Ectodermal cell (in vitro differentiated cells): ENCODE results near the gene ARID1A.

ENCODE experiments used
- H3K27ac ChIP-seq: 2 replicates; pipeline ENCODE4 v1.7.0; 2013; ENCODE audit warnings: mild to moderate bottlenecking, low read depth, low read length; ENCODE audit not compliant: insufficient read depth, poor library complexity, severe bottlenecking
- H3K27me3 ChIP-seq: 2 replicates; pipeline ENCODE4 v1.7.0; 2013; ENCODE audit warnings: mild to moderate bottlenecking, low read length; ENCODE audit not compliant: insufficient read depth, control insufficient read depth, poor library complexity, severe bottlenecking
- H3K36me3 ChIP-seq: one replicate; pipeline ENCODE4 v1.7.0; 2013; ENCODE audit warnings: low read length; ENCODE audit not compliant: control insufficient read depth, insufficient read depth
- H3K4me1 ChIP-seq: one replicate; pipeline ENCODE4 v1.7.0; 2013; ENCODE audit warnings: low read length; ENCODE audit not compliant: control insufficient read depth, insufficient read depth
- H3K4me3 ChIP-seq: 2 replicates; pipeline ENCODE4 v1.7.0; 2013; ENCODE audit warnings: low read depth, low read length, control low read depth; ENCODE audit not compliant: insufficient read depth
- H3K9me3 ChIP-seq: 2 replicates; pipeline ENCODE4 v1.7.0; 2013; ENCODE audit warnings: mild to moderate bottlenecking, low read length, moderate library complexity; ENCODE audit not compliant: control insufficient read depth
- WGBS, 2 experiments: methylation state at CpG; one replicate each; pipeline ENCODE4 v1.1.7; 2013; ENCODE audit warnings: missing lambda C conversion rate in 2 of 2; 5-methylcytosine and 5-hydroxymethylcytosine counted together

Gene ARID1A

DNA sequence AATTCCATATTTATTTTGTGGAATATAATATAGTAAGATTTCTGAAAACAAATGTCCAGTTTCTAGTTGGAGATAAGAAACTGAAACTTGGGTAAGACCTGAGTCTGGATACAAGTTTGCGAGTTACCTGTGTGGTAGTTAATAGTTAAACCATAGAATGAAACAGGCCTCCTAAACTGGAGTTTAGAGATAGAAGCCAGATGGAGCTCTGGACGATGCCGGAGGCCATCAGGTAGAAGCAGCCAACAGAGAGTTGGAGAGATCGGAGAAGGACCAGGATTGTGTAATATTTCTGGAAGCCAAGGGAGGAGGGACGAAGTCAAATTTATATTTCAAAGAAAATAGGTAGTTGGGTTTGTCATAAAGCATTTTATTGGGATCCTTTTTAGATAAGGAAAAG lies 45.1 kb downstream of the ARID1A start:
- H3K27me3 ChIP-seq, result no peaks in the 10 kb centered on the region
- no peak overlapping the region for H3K27ac ChIP-seq
- 96 to 97% methylated on average over 5 of the region's 5 CpGs for WGBS, 2 experiments
- no peaks in the 10 kb centered on the region for H3K9me3 ChIP-seq
- H3K4me3 ChIP-seq, result no peak overlapping the region
- H3K36me3 ChIP-seq, result peaks cover 74% of the 10 kb centered on the region
- H3K4me1 ChIP-seq, result no peaks in the 10 kb centered on the region

GRCh38 chr1:26743426-26744059 lies 47.7 kb downstream of the ARID1A start:
- Histone ChIP-seq H3K36me3 (peaks cover 82% of the 10 kb centered on the region), H3K9me3 (no peaks in the 10 kb centered on the region), H3K27ac (no peak overlapping the region), H3K4me1 (no peaks in the 10 kb centered on the region), H3K4me3 (no peak overlapping the region), H3K27me3 (no peaks in the 10 kb centered on the region)
- 95 to 96% methylated on average over 6 to 8 of the region's 8 CpGs for WGBS, 2 experiments

DNA sequence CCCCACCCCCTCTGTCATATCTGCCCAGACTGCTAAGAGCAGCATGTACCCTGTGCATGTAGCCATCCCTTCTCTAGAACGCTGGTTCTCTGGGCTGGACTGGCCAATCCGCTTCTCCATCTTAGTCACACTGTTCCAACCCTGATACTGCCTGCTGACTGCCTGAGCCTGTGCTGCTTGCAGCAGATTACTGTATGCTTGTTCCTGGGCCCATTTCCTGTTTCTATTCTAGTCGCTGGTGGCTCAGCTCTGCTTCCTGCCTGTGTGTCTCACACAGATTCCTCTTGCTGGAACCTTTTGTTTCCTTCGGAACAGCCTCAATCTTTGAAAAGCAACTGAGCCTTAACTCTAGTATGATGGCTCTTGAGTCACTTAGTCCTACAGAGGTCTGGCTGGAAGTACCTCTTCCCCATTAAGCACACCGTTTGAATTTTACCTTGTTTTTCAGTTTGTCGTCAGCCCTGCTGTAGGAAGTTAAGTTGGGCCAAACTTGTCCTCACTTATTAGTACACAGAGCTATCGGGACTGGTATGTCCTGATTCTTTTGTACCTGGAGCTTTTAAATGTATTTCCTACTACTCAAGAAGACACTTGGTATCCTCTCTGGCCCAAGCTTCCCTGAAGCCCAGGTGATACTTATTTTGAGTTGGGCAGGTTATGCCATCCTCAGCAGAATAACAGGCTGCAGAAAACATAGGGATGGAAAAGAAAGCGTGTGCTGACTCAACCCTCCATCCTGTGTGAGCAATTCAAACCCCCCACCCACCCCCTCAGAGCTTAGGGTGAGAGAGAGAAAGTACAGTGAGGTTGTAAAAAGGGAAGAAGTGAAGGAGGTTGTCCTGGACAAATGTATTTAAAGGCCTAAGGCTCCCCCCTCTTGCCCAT lies 48.5 kb downstream of the ARID1A start:
- Histone ChIP-seq H3K4me1 (no peaks in the 10 kb centered on the region), H3K36me3 (peaks cover 85% of the 10 kb centered on the region), H3K4me3 (no peak overlapping the region), H3K27me3 (no peaks in the 10 kb centered on the region), H3K27ac (no peak overlapping the region), H3K9me3 (no peaks in the 10 kb centered on the region)
- WGBS, 2 experiments, result 86 to 89% methylated on average over 7 to 8 of the region's 8 CpGs

DNA sequence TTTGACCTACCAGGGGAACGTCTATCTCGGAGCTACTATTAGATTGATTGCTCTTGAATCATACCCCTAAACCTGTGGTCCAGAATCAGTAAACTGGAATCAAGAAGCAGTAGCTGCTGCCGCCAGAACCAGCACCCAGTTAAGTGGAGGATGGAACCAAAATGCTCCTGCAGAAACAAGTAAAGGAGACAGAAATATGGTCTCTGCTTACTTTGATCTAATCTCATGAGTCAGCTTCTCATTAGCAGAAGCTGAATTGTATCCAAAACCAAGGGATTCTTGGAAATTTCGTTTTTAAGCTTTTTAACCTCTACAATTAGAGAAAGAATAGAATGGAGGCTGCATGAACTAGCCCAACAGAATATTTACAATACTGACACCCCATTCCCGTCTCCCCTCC lies 49.4 kb downstream of the ARID1A start:
- Histone ChIP-seq H3K36me3 (peaks cover 87% of the 10 kb centered on the region), H3K27me3 (no peaks in the 10 kb centered on the region), H3K4me3 (no peak overlapping the region), H3K27ac (no peak overlapping the region), H3K9me3 (no peaks in the 10 kb centered on the region), H3K4me1 (no peaks in the 10 kb centered on the region)
- WGBS, 2 experiments, result 93 to 98% methylated on average over 5 of the region's 5 CpGs

- Histone ChIP-seq H3K4me1 (no peaks in the 10 kb centered on the region), H3K36me3 (peaks cover 78% of the 10 kb centered on the region)
- WGBS, 2 experiments, result 96% methylated on average over 5 of the region's 5 CpGs
Measured at GRCh38 chr1:26747048-26747447, 51.2 kb downstream of the ARID1A start.

GRCh38 chr1:26748351-26748750 lies 52.5 kb downstream of the ARID1A start:
- WGBS, 2 experiments, result 93 to 94% methylated on average over 1 of the region's 1 CpG
- H3K9me3 ChIP-seq, result no peaks in the 10 kb centered on the region
- H3K4me3 ChIP-seq, result no peak overlapping the region
- peaks cover 72% of the 10 kb centered on the region for H3K36me3 ChIP-seq
- no peak overlapping the region for H3K27ac ChIP-seq
- H3K4me1 ChIP-seq, result no peaks in the 10 kb centered on the region
- no peaks in the 10 kb centered on the region for H3K27me3 ChIP-seq

More at GRCh38 chr1:26747048-26747447, 51.2 kb downstream of the ARID1A start:
- Histone ChIP-seq H3K27ac (no peak overlapping the region), H3K9me3 (no peaks in the 10 kb centered on the region), H3K27me3 (no peaks in the 10 kb centered on the region), H3K4me3 (no peak overlapping the region)

- Histone ChIP-seq H3K36me3 (peaks cover 74% of the 10 kb centered on the region), H3K4me1 (no peaks in the 10 kb centered on the region), H3K9me3 (no peaks in the 10 kb centered on the region), H3K27ac (no peak overlapping the region), H3K27me3 (no peaks in the 10 kb centered on the region), H3K4me3 (no peak overlapping the region)
- 93 to 95% methylated on average over 5 of the region's 5 CpGs for whole genome bisulfite sequencing, 2 experiments
Measured at GRCh38 chr1:26749458-26749857, 53.6 kb downstream of the ARID1A start.

- no peak overlapping the region for H3K27ac ChIP-seq
- WGBS, 2 experiments, result 86 to 92% methylated on average over 1 of the region's 1 CpG
- no peaks in the 10 kb centered on the region for H3K27me3 ChIP-seq
- peaks cover 68% of the 10 kb centered on the region for H3K36me3 ChIP-seq
- H3K4me3 ChIP-seq, result no peak overlapping the region
- no peaks in the 10 kb centered on the region for H3K4me1 ChIP-seq
- no peaks in the 10 kb centered on the region for H3K9me3 ChIP-seq
Measured at GRCh38 chr1:26750428-26750827, 54.6 kb downstream of the ARID1A start.

GRCh38 chr1:26752519-26752918 lies 56.7 kb downstream of the ARID1A start:
- no peaks in the 10 kb centered on the region for H3K4me1 ChIP-seq
- no peaks in the 10 kb centered on the region for H3K27me3 ChIP-seq
- no peak overlapping the region for H3K27ac ChIP-seq
- no peaks in the 10 kb centered on the region for H3K9me3 ChIP-seq
- 97 to 99% methylated on average over 4 of the region's 4 CpGs for WGBS, 2 experiments
- no peak overlapping the region for H3K4me3 ChIP-seq
- H3K36me3 ChIP-seq, result peaks cover 50% of the 10 kb centered on the region

- Histone ChIP-seq H3K27ac (no peak overlapping the region), H3K27me3 (no peaks in the 10 kb centered on the region), H3K4me1 (no peaks in the 10 kb centered on the region), H3K9me3 (no peaks in the 10 kb centered on the region), H3K4me3 (no peak overlapping the region), H3K36me3 (peaks cover 54% of the 10 kb centered on the region)
- WGBS, 2 experiments, result 94 to 95% methylated on average over 5 of the region's 5 CpGs
Measured at GRCh38 chr1:26754086-26754874, 58.5 kb downstream of the ARID1A start.
